Peyer's patch (tissue), 4 donors: Measurements from ENCODE around the gene EMID1. TPM values are rescaled to one million over a fixed set of nuclear protein-coding genes. Genes with fewer than 3 reads are reported as not detected.
A peak's percentile ranks its signal among the peaks of the same experiment; 100 is the strongest.

ENCODE experiments used
- DNase-seq, 3 donors: peaks; one replicate each; pipeline ENCODE4 v3.0.0-alpha.2; 2017 to 2019
- H3K27ac ChIP-seq, 4 donors: fragments of 200-600 bp; sonication (generic); one replicate each; pipeline ENCODE4 v1.5.1; 2016 to 2019
- H3K27me3 ChIP-seq, 2 donors: fragments of 200-600 bp; sonication (generic); one replicate each; pipeline ENCODE4 v1.5.1; 2019
- H3K36me3 ChIP-seq, 3 donors: fragments of 200-600 bp; sonication (generic); one replicate each; pipeline ENCODE4 v1.5.1; 2016 to 2019
- H3K4me1 ChIP-seq, 4 donors: fragments of 200-600 bp; sonication (generic); one replicate each; pipeline ENCODE4 v1.5.1; 2016 to 2019
- H3K4me3 ChIP-seq, 4 donors: fragments of 200-600 bp; sonication (generic); 1 replicate in 3 of 4; 2 replicates in 1 of 4; pipeline ENCODE4 v1.5.1; 2016 to 2019; ENCODE audit warnings: mild to moderate bottlenecking in 1 of 4
- H3K9me3 ChIP-seq, 4 donors: fragments of 200-600 bp; sonication (generic); one replicate each; pipeline ENCODE4 v1.5.1; 2016 to 2019; ENCODE audit warnings: mild to moderate bottlenecking in 1 of 4
- POLR2A ChIP-seq, 2 donors: fragments of 450-650 bp; IDR thresholded peaks; one replicate each; pipeline ENCODE4 v1.5.1; 2017; ENCODE audit warnings: antibody characterized with exemption in 2 of 2, mild to moderate bottlenecking in 2 of 2, moderate library complexity in 2 of 2
- total RNA-seq, 4 donors: library from RNA; depleted of rRNA; stranded (reverse); fragments of >200 nt; gene quantifications; one replicate each; pipeline ENCODE4 v1.1.0, GENCODE V29; 2016
- TF ChIP-seq, protein P1 (sequence below), 6 experiments: fragments of 450-650 bp in 4 of 6; fragments of 200-600 bp in 2 of 6; sonication (generic) in 1 of 6; IDR thresholded peaks; one replicate each; pipeline ENCODE4 v1.5.1; 2017 to 2019; ENCODE audit warnings: antibody characterized with exemption in 6 of 6, mild to moderate bottlenecking in 3 of 6, moderate library complexity in 1 of 6

The EMID1 gene
- total RNA-seq, 4 donors from 2014 or later: 1.9 to 7.1 (median 4.2) TPM

DNA sequence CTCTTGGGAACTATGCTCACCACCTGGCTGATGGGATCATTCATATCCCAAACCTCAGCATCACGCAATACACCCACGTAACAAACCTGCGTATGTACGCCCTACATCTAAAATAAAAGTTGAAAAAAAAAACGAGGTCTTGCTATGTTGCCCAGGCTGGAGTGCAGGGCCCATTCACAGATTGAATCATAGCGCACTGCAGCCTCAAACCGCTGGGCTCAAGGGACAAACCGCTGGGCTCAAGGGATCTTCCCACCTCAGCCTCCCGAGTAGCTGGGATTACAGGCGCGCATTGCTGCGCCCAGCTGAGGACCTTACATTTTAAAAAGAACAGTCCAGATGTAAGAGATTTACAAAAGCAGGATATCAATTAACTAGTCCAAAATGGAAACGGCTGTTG, 41.9 kb upstream of the EMID1 start:
- no peaks in the 10 kb centered on the region for H3K9me3 ChIP-seq
- no peaks in the 10 kb centered on the region for H3K36me3 ChIP-seq
- no peak for TF ChIP-seq POLR2A (IDR thresholded peaks at IDR 0.05)
- TF ChIP-seq, protein P1, sequence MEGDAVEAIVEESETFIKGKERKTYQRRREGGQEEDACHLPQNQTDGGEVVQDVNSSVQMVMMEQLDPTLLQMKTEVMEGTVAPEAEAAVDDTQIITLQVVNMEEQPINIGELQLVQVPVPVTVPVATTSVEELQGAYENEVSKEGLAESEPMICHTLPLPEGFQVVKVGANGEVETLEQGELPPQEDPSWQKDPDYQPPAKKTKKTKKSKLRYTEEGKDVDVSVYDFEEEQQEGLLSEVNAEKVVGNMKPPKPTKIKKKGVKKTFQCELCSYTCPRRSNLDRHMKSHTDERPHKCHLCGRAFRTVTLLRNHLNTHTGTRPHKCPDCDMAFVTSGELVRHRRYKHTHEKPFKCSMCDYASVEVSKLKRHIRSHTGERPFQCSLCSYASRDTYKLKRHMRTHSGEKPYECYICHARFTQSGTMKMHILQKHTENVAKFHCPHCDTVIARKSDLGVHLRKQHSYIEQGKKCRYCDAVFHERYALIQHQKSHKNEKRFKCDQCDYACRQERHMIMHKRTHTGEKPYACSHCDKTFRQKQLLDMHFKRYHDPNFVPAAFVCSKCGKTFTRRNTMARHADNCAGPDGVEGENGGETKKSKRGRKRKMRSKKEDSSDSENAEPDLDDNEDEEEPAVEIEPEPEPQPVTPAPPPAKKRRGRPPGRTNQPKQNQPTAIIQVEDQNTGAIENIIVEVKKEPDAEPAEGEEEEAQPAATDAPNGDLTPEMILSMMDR (IDR thresholded peaks at IDR 0.05): no peak
- H3K4me3 ChIP-seq: no peak overlapping the region
- no peaks in the 10 kb centered on the region for H3K4me1 ChIP-seq
- peak in 1 of 3 donors; percentile 9 for DNase-seq
- no peak overlapping the region for H3K27ac ChIP-seq
- no peaks in the 10 kb centered on the region for H3K27me3 ChIP-seq

DNA sequence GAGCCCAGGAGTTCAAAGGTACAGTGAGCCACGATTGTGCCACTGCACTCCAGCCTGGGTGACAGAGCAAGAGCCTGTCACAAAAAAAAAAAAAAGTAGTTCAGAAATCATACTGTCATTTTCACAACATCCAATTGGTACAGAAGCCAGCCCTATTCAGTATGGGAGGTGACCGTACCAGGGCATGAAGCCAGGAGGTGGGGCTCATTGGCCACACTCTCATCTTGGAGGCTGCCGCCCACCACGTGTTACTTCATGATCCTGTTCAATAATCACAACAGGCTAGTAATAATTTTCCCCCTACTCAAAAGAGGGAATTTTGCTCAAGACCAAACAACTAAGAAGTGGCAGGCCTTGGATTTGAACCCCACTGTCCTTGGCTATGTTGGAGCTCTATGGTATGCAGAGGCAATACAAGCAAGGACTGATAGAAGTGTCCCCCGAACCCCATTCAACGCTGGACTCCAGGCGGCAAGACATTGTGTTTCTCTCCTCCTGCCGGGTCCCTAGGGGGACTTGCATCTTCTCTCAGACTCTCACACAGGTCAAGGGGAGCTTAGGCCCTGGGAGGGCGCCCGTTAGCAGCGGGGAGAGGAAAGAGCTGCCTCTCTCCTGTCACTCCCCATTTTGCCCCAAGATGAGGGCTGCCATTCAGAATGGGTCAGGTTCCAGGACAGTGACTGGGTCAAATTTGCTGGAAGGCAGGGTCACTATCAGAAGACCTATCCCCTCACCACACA, 40.2 kb upstream of the EMID1 start:
- peak in 1 of 3 donors; percentile 15 for DNase-seq
- Histone ChIP-seq H3K27ac (no peak overlapping the region), H3K9me3 (no peaks in the 10 kb centered on the region), H3K36me3 (no peaks in the 10 kb centered on the region), H3K4me3 (no peak overlapping the region), H3K27me3 (no peaks in the 10 kb centered on the region), H3K4me1 (no peaks in the 10 kb centered on the region)
- TF ChIP-seq, protein P1 (IDR thresholded peaks at IDR 0.05): no peak
- TF ChIP-seq POLR2A (IDR thresholded peaks at IDR 0.05): no peak

DNA sequence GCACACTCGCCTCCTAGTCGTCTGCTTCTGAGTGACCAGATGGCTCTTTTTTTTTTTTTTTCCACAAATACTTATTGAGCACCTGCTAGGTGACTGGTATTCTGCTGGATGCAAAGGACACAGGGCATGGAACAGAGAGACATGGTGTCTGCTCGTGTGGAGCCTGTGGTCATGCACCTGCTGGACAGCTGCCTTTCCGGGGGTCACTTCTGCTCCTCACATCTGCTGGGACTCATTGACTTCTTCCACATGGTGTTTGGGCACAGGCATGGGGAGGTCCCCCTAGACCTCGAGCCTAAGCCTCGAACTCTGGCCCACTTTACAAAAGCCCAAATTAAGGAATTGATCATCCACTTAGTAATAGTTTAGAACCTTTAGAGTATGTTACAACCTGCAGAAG, 39.5 kb upstream of the EMID1 start:
- no peak overlapping the region for H3K27ac ChIP-seq
- TF ChIP-seq POLR2A (IDR thresholded peaks at IDR 0.05): no peak
- TF ChIP-seq, protein P1 (IDR thresholded peaks at IDR 0.05): no peak
- no peaks in the 10 kb centered on the region for H3K4me1 ChIP-seq
- H3K27me3 ChIP-seq: no peaks in the 10 kb centered on the region
- no peak overlapping the region for H3K4me3 ChIP-seq
- no peak for DNase-seq
- no peaks in the 10 kb centered on the region for H3K36me3 ChIP-seq
- no peaks in the 10 kb centered on the region for H3K9me3 ChIP-seq

DNA sequence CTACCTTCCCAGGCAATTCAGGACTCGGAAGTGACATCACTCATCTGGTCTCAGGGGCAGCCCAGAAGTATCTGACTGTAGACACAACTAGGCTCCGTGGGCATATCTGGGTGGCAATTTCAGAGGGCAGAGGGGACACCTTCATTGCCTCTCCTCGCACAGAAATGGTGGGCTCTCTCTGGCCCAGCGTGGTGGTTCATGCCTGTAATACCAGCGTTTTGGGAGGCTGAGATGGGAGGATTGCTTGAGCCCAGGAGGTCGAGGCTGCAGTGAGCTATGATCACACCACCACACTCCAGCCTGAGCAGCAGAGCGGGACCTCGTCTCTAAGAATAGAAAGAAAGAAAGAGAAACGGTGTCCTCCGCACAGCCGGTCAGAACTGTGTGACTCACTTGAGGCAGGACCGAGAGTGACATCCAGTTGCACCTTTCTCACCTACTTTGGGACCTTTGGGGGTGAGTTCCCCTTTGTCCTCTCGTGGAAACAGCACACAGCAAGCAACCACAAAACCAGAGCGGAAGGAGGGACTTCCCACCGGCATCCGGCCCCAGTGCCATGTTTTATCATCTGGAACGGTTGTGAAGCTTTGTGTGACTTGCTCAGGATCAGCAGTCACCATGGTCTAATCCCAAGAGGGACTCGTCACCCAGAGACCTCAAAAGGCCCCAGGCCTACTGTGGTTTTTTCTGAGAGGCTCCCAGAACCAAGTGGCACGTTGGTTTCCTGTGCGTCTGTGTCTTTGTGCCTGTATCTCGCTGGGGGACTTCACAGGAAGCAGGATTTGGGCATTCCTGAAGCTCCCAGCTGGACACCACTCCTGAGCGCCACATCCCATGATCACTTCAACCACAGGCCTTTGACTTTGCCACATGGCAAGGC, 38.4 kb upstream of the EMID1 start:
- TF ChIP-seq, protein P1 (IDR thresholded peaks at IDR 0.05): no peak
- no peak for TF ChIP-seq POLR2A (IDR thresholded peaks at IDR 0.05)
- Histone ChIP-seq H3K4me3 (no peak overlapping the region), H3K9me3 (no peaks in the 10 kb centered on the region), H3K27ac (no peak overlapping the region), H3K27me3 (no peaks in the 10 kb centered on the region), H3K4me1 (no peaks in the 10 kb centered on the region), H3K36me3 (no peaks in the 10 kb centered on the region)
- DNase-seq: peak in 2 of 3 donors; percentile 44 to 68

DNA sequence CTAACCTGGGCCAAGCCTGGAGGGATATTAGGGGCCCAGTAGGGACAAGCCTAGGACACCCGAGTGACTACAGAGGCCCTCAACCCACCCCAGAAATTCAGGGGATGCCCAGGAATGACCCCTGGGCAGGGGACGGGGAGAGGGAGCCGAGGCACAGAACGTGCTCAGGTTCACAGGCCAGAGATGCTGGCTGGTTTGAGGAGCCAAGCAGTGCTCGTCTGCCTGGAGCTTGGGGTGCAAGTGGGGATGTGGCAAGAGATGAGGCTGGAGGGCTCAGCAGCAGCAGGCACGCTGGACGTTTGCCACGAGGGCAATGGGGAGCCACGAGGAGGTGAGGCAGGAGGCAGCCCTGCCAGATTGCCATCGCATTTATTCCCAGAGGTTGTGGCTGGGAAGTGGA, 34.0 kb upstream of the EMID1 start:
- DNase-seq: no peak
- H3K4me3 ChIP-seq: no peak overlapping the region

More for the DNA sequence above, 34.0 kb upstream of the EMID1 start:
- TF ChIP-seq, protein P1 (IDR thresholded peaks at IDR 0.05): no peak
- TF ChIP-seq POLR2A (IDR thresholded peaks at IDR 0.05): no peak
- H3K4me1 ChIP-seq: no peaks in the 10 kb centered on the region
- H3K36me3 ChIP-seq: no peaks in the 10 kb centered on the region
- no peaks in the 10 kb centered on the region for H3K27me3 ChIP-seq
- H3K9me3 ChIP-seq: peaks cover 0 to 10% (median 2%) of the 10 kb centered on the region in 4 donors
- H3K27ac ChIP-seq: no peak overlapping the region
